Measurements from ENCODE around the gene CPB2.

Gene CPB2

GRCh38 chr13:46086421-46086922, 18.4 kb downstream of the CPB2 start:
- Histone ChIP-seq H3K27me3 (replicated peaks in 2 of 5; ENCODE audit: control insufficient read depth in 4 of 5, insufficient read depth in 5 of 5, low read length in 4 of 5) (no peaks in the 10 kb centered on the region), H3K9me3 (ENCODE audit: control extremely low read depth in 1 of 5, control insufficient read depth in 4 of 5, insufficient read depth in 2 of 5, low read depth in 1 of 5, low read length in 4 of 5) (no peaks in the 10 kb centered on the region), H3K4me3 (ENCODE audit: control insufficient read depth in 1 of 7, extremely low read depth in 1 of 7, insufficient read depth in 4 of 7, low read depth in 2 of 7, low read length in 6 of 7) (no peak overlapping the region), H3K27ac (ENCODE audit: insufficient read depth in 1 of 2, low read depth in 1 of 2, low read length in 2 of 2, poor library complexity in 1 of 2, severe bottlenecking in 2 of 2) (no peak overlapping the region), H3K4me1 (ENCODE audit: control extremely low read depth in 1 of 4, control insufficient read depth in 4 of 4, insufficient read depth in 4 of 4, low read length in 3 of 4) (peaks cover 0 to 7% (median 2%) of the 10 kb centered on the region in 4 experiments), H3K36me3 (ENCODE audit: control insufficient read depth in 4 of 4, insufficient read depth in 4 of 4, low read length in 3 of 4) (no peaks in the 10 kb centered on the region)
- POLR2A ChIA-PET: no interaction called here
- CTCF ChIA-PET: interaction anchor here (0.9 to 1.2 kb wide), 2 partner anchors 14 to 27 kb away, joined by 3 to 5 read pairs; no protein-coding TSS in a partner anchor
- DNase-seq: no peak
- WGBS (ENCODE audit: insufficient coverage): 94% methylated on average over 8 of the region's 12 CpGs

- CTCF ChIA-PET: interaction anchor here (0.9 to 1.9 kb wide), 4 partner anchors 14 to 40 kb away, joined by 3 to 5 read pairs (median 4); no protein-coding TSS in a partner anchor
- Histone ChIP-seq H3K4me3 (ENCODE audit: control insufficient read depth in 1 of 7, extremely low read depth in 1 of 7, insufficient read depth in 4 of 7, low read depth in 2 of 7, low read length in 6 of 7) (no peak overlapping the region), H3K36me3 (ENCODE audit: control insufficient read depth in 4 of 4, insufficient read depth in 4 of 4, low read length in 3 of 4) (no peaks in the 10 kb centered on the region), H3K9me3 (ENCODE audit: control extremely low read depth in 1 of 5, control insufficient read depth in 4 of 5, insufficient read depth in 2 of 5, low read depth in 1 of 5, low read length in 4 of 5) (no peaks in the 10 kb centered on the region), H3K27ac (ENCODE audit: insufficient read depth in 1 of 2, low read depth in 1 of 2, low read length in 2 of 2, poor library complexity in 1 of 2, severe bottlenecking in 2 of 2) (no peak overlapping the region), H3K27me3 (replicated peaks in 2 of 5; ENCODE audit: control insufficient read depth in 4 of 5, insufficient read depth in 5 of 5, low read length in 4 of 5) (no peaks in the 10 kb centered on the region), H3K4me1 (ENCODE audit: control extremely low read depth in 1 of 4, control insufficient read depth in 4 of 4, insufficient read depth in 4 of 4, low read length in 3 of 4) (peaks cover 0 to 7% (median 3%) of the 10 kb centered on the region in 4 experiments)
- POLR2A ChIA-PET: no interaction called here
- 98% methylated on average over 10 of the region's 13 CpGs for WGBS (ENCODE audit: insufficient coverage)
- DNase-seq: no peak
These were observed 19.1 kb downstream of the CPB2 start for GRCh38 chr13:46085737-46086136.

- Histone ChIP-seq H3K27ac (ENCODE audit: insufficient read depth in 1 of 2, low read depth in 1 of 2, low read length in 2 of 2, poor library complexity in 1 of 2, severe bottlenecking in 2 of 2) (no peak overlapping the region), H3K4me1 (ENCODE audit: control extremely low read depth in 1 of 4, control insufficient read depth in 4 of 4, insufficient read depth in 4 of 4, low read length in 3 of 4) (peaks cover 4 to 14% (median 10%) of the 10 kb centered on the region in 4 experiments), H3K36me3 (ENCODE audit: control insufficient read depth in 4 of 4, insufficient read depth in 4 of 4, low read length in 3 of 4) (no peaks in the 10 kb centered on the region), H3K4me3 (ENCODE audit: control insufficient read depth in 1 of 7, extremely low read depth in 1 of 7, insufficient read depth in 4 of 7, low read depth in 2 of 7, low read length in 6 of 7) (no peak overlapping the region), H3K9me3 (ENCODE audit: control extremely low read depth in 1 of 5, control insufficient read depth in 4 of 5, insufficient read depth in 2 of 5, low read depth in 1 of 5, low read length in 4 of 5) (no peaks in the 10 kb centered on the region), H3K27me3 (replicated peaks in 2 of 5; ENCODE audit: control insufficient read depth in 4 of 5, insufficient read depth in 5 of 5, low read length in 4 of 5) (no peaks in the 10 kb centered on the region)
- CTCF ChIA-PET: interaction anchor here (0.7 to 1.6 kb wide), 4 partner anchors 10 to 37 kb away, joined by 3 to 4 read pairs (median 4); no protein-coding TSS in a partner anchor
- POLR2A ChIA-PET: no interaction called here
- 97% methylated on average over 4 of the region's 5 CpGs for WGBS (ENCODE audit: insufficient coverage)
- no peak for DNase-seq
These were observed 22.5 kb downstream of the CPB2 start for GRCh38 chr13:46082324-46082723.

GRCh38 chr13:46079770-46080169, 25.1 kb downstream of the CPB2 start:
- H3K36me3 ChIP-seq (ENCODE audit: control insufficient read depth in 4 of 4, insufficient read depth in 4 of 4, low read length in 3 of 4): no peaks in the 10 kb centered on the region
- no peak overlapping the region for H3K4me3 ChIP-seq (ENCODE audit: control insufficient read depth in 1 of 7, extremely low read depth in 1 of 7, insufficient read depth in 4 of 7, low read depth in 2 of 7, low read length in 6 of 7)
- H3K27me3 ChIP-seq (replicated peaks in 2 of 5; ENCODE audit: control insufficient read depth in 4 of 5, insufficient read depth in 5 of 5, low read length in 4 of 5): no peaks in the 10 kb centered on the region
- ChIA-PET POLR2A (interaction anchor here (0.8 kb wide), 1 partner anchor 28 kb away, joined by 3 read pairs; no protein-coding TSS in a partner anchor), CTCF (no interaction called here)
- peaks cover 4 to 16% (median 10%) of the 10 kb centered on the region in 4 experiments for H3K4me1 ChIP-seq (ENCODE audit: control extremely low read depth in 1 of 4, control insufficient read depth in 4 of 4, insufficient read depth in 4 of 4, low read length in 3 of 4)
- no peaks in the 10 kb centered on the region for H3K9me3 ChIP-seq (ENCODE audit: control extremely low read depth in 1 of 5, control insufficient read depth in 4 of 5, insufficient read depth in 2 of 5, low read depth in 1 of 5, low read length in 4 of 5)
- no peak overlapping the region for H3K27ac ChIP-seq (ENCODE audit: insufficient read depth in 1 of 2, low read depth in 1 of 2, low read length in 2 of 2, poor library complexity in 1 of 2, severe bottlenecking in 2 of 2)
- DNase-seq: peak in 2 of 3 donors; percentile 10 to 32
- no CpG with 5 or more reads among the region's 2 CpGs for WGBS (ENCODE audit: insufficient coverage)

- Histone ChIP-seq H3K4me1 (ENCODE audit: control extremely low read depth in 1 of 4, control insufficient read depth in 4 of 4, insufficient read depth in 4 of 4, low read length in 3 of 4) (peaks cover 4 to 16% (median 10%) of the 10 kb centered on the region in 4 experiments), H3K27me3 (replicated peaks in 2 of 5; ENCODE audit: control insufficient read depth in 4 of 5, insufficient read depth in 5 of 5, low read length in 4 of 5) (no peaks in the 10 kb centered on the region), H3K4me3 (ENCODE audit: control insufficient read depth in 1 of 7, extremely low read depth in 1 of 7, insufficient read depth in 4 of 7, low read depth in 2 of 7, low read length in 6 of 7) (no peak overlapping the region), H3K36me3 (ENCODE audit: control insufficient read depth in 4 of 4, insufficient read depth in 4 of 4, low read length in 3 of 4) (no peaks in the 10 kb centered on the region), H3K27ac (ENCODE audit: insufficient read depth in 1 of 2, low read depth in 1 of 2, low read length in 2 of 2, poor library complexity in 1 of 2, severe bottlenecking in 2 of 2) (no peak overlapping the region), H3K9me3 (ENCODE audit: control extremely low read depth in 1 of 5, control insufficient read depth in 4 of 5, insufficient read depth in 2 of 5, low read depth in 1 of 5, low read length in 4 of 5) (no peaks in the 10 kb centered on the region)
- 0% methylated on average over 1 of the region's 1 CpG for WGBS (ENCODE audit: insufficient coverage)
- CTCF ChIA-PET: no interaction called here
- POLR2A ChIA-PET: interaction anchor here (0.5 kb wide), 1 partner anchor 20 kb away, joined by 3 read pairs; no protein-coding TSS in a partner anchor
- DNase-seq: peak in 2 of 3 donors; percentile 52 to 54
These were observed 27.6 kb downstream of the CPB2 start for GRCh38 chr13:46077265-46077664.

- Histone ChIP-seq H3K9me3 (ENCODE audit: control extremely low read depth in 1 of 5, control insufficient read depth in 4 of 5, insufficient read depth in 2 of 5, low read depth in 1 of 5, low read length in 4 of 5) (no peaks in the 10 kb centered on the region), H3K4me3 (ENCODE audit: control insufficient read depth in 1 of 7, extremely low read depth in 1 of 7, insufficient read depth in 4 of 7, low read depth in 2 of 7, low read length in 6 of 7) (no peak overlapping the region), H3K4me1 (ENCODE audit: control extremely low read depth in 1 of 4, control insufficient read depth in 4 of 4, insufficient read depth in 4 of 4, low read length in 3 of 4) (peaks cover 4 to 16% (median 10%) of the 10 kb centered on the region in 4 experiments), H3K36me3 (ENCODE audit: control insufficient read depth in 4 of 4, insufficient read depth in 4 of 4, low read length in 3 of 4) (no peaks in the 10 kb centered on the region), H3K27ac (ENCODE audit: insufficient read depth in 1 of 2, low read depth in 1 of 2, low read length in 2 of 2, poor library complexity in 1 of 2, severe bottlenecking in 2 of 2) (no peak overlapping the region), H3K27me3 (replicated peaks in 2 of 5; ENCODE audit: control insufficient read depth in 4 of 5, insufficient read depth in 5 of 5, low read length in 4 of 5) (no peaks in the 10 kb centered on the region)
- DNase-seq: no peak
- CTCF ChIA-PET: no interaction called here
- POLR2A ChIA-PET: interaction anchor here (0.5 kb wide), 1 partner anchor 20 kb away, joined by 3 read pairs; no protein-coding TSS in a partner anchor
- WGBS (ENCODE audit: insufficient coverage): no CpG with 5 or more reads among the region's 3 CpGs
These were observed 28.0 kb downstream of the CPB2 start for GRCh38 chr13:46076827-46077226.

- DNase-seq: no peak
These were observed 29.0 kb downstream of the CPB2 start for GRCh38 chr13:46075811-46076210.

More at GRCh38 chr13:46075811-46076210, 29.0 kb downstream of the CPB2 start:
- Histone ChIP-seq H3K27ac (ENCODE audit: insufficient read depth in 1 of 2, low read depth in 1 of 2, low read length in 2 of 2, poor library complexity in 1 of 2, severe bottlenecking in 2 of 2) (no peak overlapping the region), H3K36me3 (ENCODE audit: control insufficient read depth in 4 of 4, insufficient read depth in 4 of 4, low read length in 3 of 4) (no peaks in the 10 kb centered on the region), H3K27me3 (replicated peaks in 2 of 5; ENCODE audit: control insufficient read depth in 4 of 5, insufficient read depth in 5 of 5, low read length in 4 of 5) (no peaks in the 10 kb centered on the region), H3K4me1 (ENCODE audit: control extremely low read depth in 1 of 4, control insufficient read depth in 4 of 4, insufficient read depth in 4 of 4, low read length in 3 of 4) (peaks cover 4 to 16% (median 9%) of the 10 kb centered on the region in 4 experiments), H3K4me3 (ENCODE audit: control insufficient read depth in 1 of 7, extremely low read depth in 1 of 7, insufficient read depth in 4 of 7, low read depth in 2 of 7, low read length in 6 of 7) (no peak overlapping the region), H3K9me3 (ENCODE audit: control extremely low read depth in 1 of 5, control insufficient read depth in 4 of 5, insufficient read depth in 2 of 5, low read depth in 1 of 5, low read length in 4 of 5) (no peaks in the 10 kb centered on the region)
- ChIA-PET CTCF (interaction anchor here (0.9 kb wide), 1 partner anchor 14 kb away, joined by 3 read pairs; no protein-coding TSS in a partner anchor), POLR2A (no interaction called here)
- 100% methylated on average over 1 of the region's 1 CpG for WGBS (ENCODE audit: insufficient coverage)

Measured in common myeloid progenitor, CD34-positive (primary cell).